ENCODE results near the gene KRTAP10-11.

Gene KRTAP10-11

GRCh38 chr21:44616591-44616926, 29.7 kb upstream of the KRTAP10-11 start:
- no peak overlapping the region for H2BK120ac ChIP-seq (ENCODE audit: insufficient read depth, low read length, poor library complexity)
- H3K4me2 ChIP-seq (ENCODE audit: low read length): no peak overlapping the region
- no peak overlapping the region for H3K9ac ChIP-seq (ENCODE audit: low read length)
- H3K27me3 ChIP-seq (ENCODE audit: insufficient read depth, low read length): no peaks in the 10 kb centered on the region
- no peak overlapping the region for H3K4ac ChIP-seq (ENCODE audit: low read depth, low read length)
- no peak overlapping the region for H2BK5ac ChIP-seq (ENCODE audit: low read depth, low read length, poor library complexity)
- no peak overlapping the region for H4K12ac ChIP-seq (ENCODE audit: low read depth, low read length)
- no peak overlapping the region for H3K4me3 ChIP-seq (ENCODE audit: low read depth, low read length)
- H2AK5ac ChIP-seq (ENCODE audit: low read length): no peak overlapping the region
- H3K27ac ChIP-seq (ENCODE audit: low read depth, low read length): no peak overlapping the region
- no peak overlapping the region for H2BK12ac ChIP-seq (ENCODE audit: low read length)
- no peaks in the 10 kb centered on the region for H3K79me2 ChIP-seq (ENCODE audit: control insufficient read depth, insufficient read depth, low read length, poor library complexity)
- H4K8ac ChIP-seq (ENCODE audit: low read depth, low read length): no peak overlapping the region
- no peak overlapping the region for H3K18ac ChIP-seq (ENCODE audit: low read length)
- DNase-seq: no peak
- no peak overlapping the region for H3K14ac ChIP-seq (ENCODE audit: low read length)
- no peak overlapping the region for H3K23ac ChIP-seq (ENCODE audit: low read length)
- H4K91ac ChIP-seq (ENCODE audit: low read depth, low read length): no peak overlapping the region
- no CpG with 5 or more reads among the region's 16 CpGs for WGBS (ENCODE audit: extremely low coverage, insufficient coverage, insufficient read length)
- no peak overlapping the region for H2AFZ ChIP-seq (ENCODE audit: insufficient read depth, low read length, poor library complexity)
- no peaks in the 10 kb centered on the region for H3K4me1 ChIP-seq (ENCODE audit: control insufficient read depth in 1 of 2, insufficient read depth in 2 of 2, low read length in 2 of 2)
- H3K36me3 ChIP-seq (ENCODE audit: control insufficient read depth in 1 of 2, insufficient read depth in 2 of 2, low read length in 2 of 2): no peaks in the 10 kb centered on the region
- peaks cover 26% of the 10 kb centered on the region for H3K9me3 ChIP-seq (ENCODE audit: insufficient read depth, low read depth, low read length)
- no peaks in the 10 kb centered on the region for H3K79me1 ChIP-seq (ENCODE audit: low read length)

GRCh38 chr21:44617071-44617501, 29.1 kb upstream of the KRTAP10-11 start:
- Histone ChIP-seq H2AFZ (ENCODE audit: insufficient read depth, low read length, poor library complexity) (no peak overlapping the region), H3K36me3 (ENCODE audit: control insufficient read depth in 1 of 2, insufficient read depth in 2 of 2, low read length in 2 of 2) (no peaks in the 10 kb centered on the region), H2AK5ac (ENCODE audit: low read length) (no peak overlapping the region)

GRCh38 chr21:44618504-44618903, 27.7 kb upstream of the KRTAP10-11 start:
- H3K79me1 ChIP-seq (ENCODE audit: low read length): no peaks in the 10 kb centered on the region
- H3K18ac ChIP-seq (ENCODE audit: low read length): no peak overlapping the region

More at GRCh38 chr21:44617071-44617501, 29.1 kb upstream of the KRTAP10-11 start:
- H3K27ac ChIP-seq (ENCODE audit: low read depth, low read length): no peak overlapping the region
- no peak overlapping the region for H4K91ac ChIP-seq (ENCODE audit: low read depth, low read length)
- no peak overlapping the region for H4K8ac ChIP-seq (ENCODE audit: low read depth, low read length)
- no peak overlapping the region for H3K18ac ChIP-seq (ENCODE audit: low read length)
- no peak overlapping the region for H3K9ac ChIP-seq (ENCODE audit: low read length)
- no peak overlapping the region for H3K4me2 ChIP-seq (ENCODE audit: low read length)
- H3K79me2 ChIP-seq (ENCODE audit: control insufficient read depth, insufficient read depth, low read length, poor library complexity): no peaks in the 10 kb centered on the region
- H2BK12ac ChIP-seq (ENCODE audit: low read length): no peak overlapping the region
- no peaks in the 10 kb centered on the region for H3K27me3 ChIP-seq (ENCODE audit: insufficient read depth, low read length)
- H3K9me3 ChIP-seq (ENCODE audit: insufficient read depth, low read depth, low read length): peaks cover 20% of the 10 kb centered on the region
- no peaks in the 10 kb centered on the region for H3K4me1 ChIP-seq (ENCODE audit: control insufficient read depth in 1 of 2, insufficient read depth in 2 of 2, low read length in 2 of 2)
- H3K79me1 ChIP-seq (ENCODE audit: low read length): no peaks in the 10 kb centered on the region
- no CpG with 5 or more reads among the region's 8 CpGs for WGBS (ENCODE audit: extremely low coverage, insufficient coverage, insufficient read length)
- no peak overlapping the region for H3K4me3 ChIP-seq (ENCODE audit: low read depth, low read length)
- no peak for DNase-seq
- H3K4ac ChIP-seq (ENCODE audit: low read depth, low read length): no peak overlapping the region
- H3K14ac ChIP-seq (ENCODE audit: low read length): no peak overlapping the region
- no peak overlapping the region for H2BK120ac ChIP-seq (ENCODE audit: insufficient read depth, low read length, poor library complexity)
- H3K23ac ChIP-seq (ENCODE audit: low read length): no peak overlapping the region
- no peak overlapping the region for H4K12ac ChIP-seq (ENCODE audit: low read depth, low read length)
- no peak overlapping the region for H2BK5ac ChIP-seq (ENCODE audit: low read depth, low read length, poor library complexity)

GRCh38 chr21:44618909-44619308, 27.3 kb upstream of the KRTAP10-11 start:
- H4K8ac ChIP-seq (ENCODE audit: low read depth, low read length): no peak overlapping the region
- no peak overlapping the region for H3K4me2 ChIP-seq (ENCODE audit: low read length)
- H3K36me3 ChIP-seq (ENCODE audit: control insufficient read depth in 1 of 2, insufficient read depth in 2 of 2, low read length in 2 of 2): no peaks in the 10 kb centered on the region
- no peaks in the 10 kb centered on the region for H3K79me2 ChIP-seq (ENCODE audit: control insufficient read depth, insufficient read depth, low read length, poor library complexity)
- H3K27me3 ChIP-seq (ENCODE audit: insufficient read depth, low read length): no peaks in the 10 kb centered on the region
- H3K4ac ChIP-seq (ENCODE audit: low read depth, low read length): no peak overlapping the region
- no peak overlapping the region for H2AK5ac ChIP-seq (ENCODE audit: low read length)
- no peak overlapping the region for H3K27ac ChIP-seq (ENCODE audit: low read depth, low read length)
- no peak overlapping the region for H3K9ac ChIP-seq (ENCODE audit: low read length)
- H3K18ac ChIP-seq (ENCODE audit: low read length): no peak overlapping the region
- no CpG with 5 or more reads among the region's 3 CpGs for WGBS (ENCODE audit: extremely low coverage, insufficient coverage, insufficient read length)
- no peak for DNase-seq
- H4K91ac ChIP-seq (ENCODE audit: low read depth, low read length): no peak overlapping the region
- H3K23ac ChIP-seq (ENCODE audit: low read length): no peak overlapping the region
- H3K4me3 ChIP-seq (ENCODE audit: low read depth, low read length): no peak overlapping the region
- no peak overlapping the region for H3K14ac ChIP-seq (ENCODE audit: low read length)
- no peaks in the 10 kb centered on the region for H3K4me1 ChIP-seq (ENCODE audit: control insufficient read depth in 1 of 2, insufficient read depth in 2 of 2, low read length in 2 of 2)
- H4K12ac ChIP-seq (ENCODE audit: low read depth, low read length): no peak overlapping the region
- H2AFZ ChIP-seq (ENCODE audit: insufficient read depth, low read length, poor library complexity): no peak overlapping the region
- no peaks in the 10 kb centered on the region for H3K79me1 ChIP-seq (ENCODE audit: low read length)
- no peak overlapping the region for H2BK120ac ChIP-seq (ENCODE audit: insufficient read depth, low read length, poor library complexity)
- H2BK12ac ChIP-seq (ENCODE audit: low read length): no peak overlapping the region
- peaks cover 17% of the 10 kb centered on the region for H3K9me3 ChIP-seq (ENCODE audit: insufficient read depth, low read depth, low read length)
- no peak overlapping the region for H2BK5ac ChIP-seq (ENCODE audit: low read depth, low read length, poor library complexity)

More at GRCh38 chr21:44618504-44618903, 27.7 kb upstream of the KRTAP10-11 start:
- H3K4ac ChIP-seq (ENCODE audit: low read depth, low read length): no peak overlapping the region
- H3K79me2 ChIP-seq (ENCODE audit: control insufficient read depth, insufficient read depth, low read length, poor library complexity): no peaks in the 10 kb centered on the region
- H3K14ac ChIP-seq (ENCODE audit: low read length): no peak overlapping the region
- H3K4me3 ChIP-seq (ENCODE audit: low read depth, low read length): no peak overlapping the region
- H4K8ac ChIP-seq (ENCODE audit: low read depth, low read length): no peak overlapping the region
- no peak overlapping the region for H3K23ac ChIP-seq (ENCODE audit: low read length)
- DNase-seq: no peak
- no peak overlapping the region for H4K12ac ChIP-seq (ENCODE audit: low read depth, low read length)
- no peak overlapping the region for H2AFZ ChIP-seq (ENCODE audit: insufficient read depth, low read length, poor library complexity)
- H2BK12ac ChIP-seq (ENCODE audit: low read length): no peak overlapping the region
- no peak overlapping the region for H3K9ac ChIP-seq (ENCODE audit: low read length)
- WGBS (ENCODE audit: extremely low coverage, insufficient coverage, insufficient read length): no CpG with 5 or more reads among the region's 4 CpGs
- H3K27me3 ChIP-seq (ENCODE audit: insufficient read depth, low read length): no peaks in the 10 kb centered on the region
- no peak overlapping the region for H4K91ac ChIP-seq (ENCODE audit: low read depth, low read length)
- no peak overlapping the region for H3K4me2 ChIP-seq (ENCODE audit: low read length)
- H3K4me1 ChIP-seq (ENCODE audit: control insufficient read depth in 1 of 2, insufficient read depth in 2 of 2, low read length in 2 of 2): no peaks in the 10 kb centered on the region
- no peaks in the 10 kb centered on the region for H3K36me3 ChIP-seq (ENCODE audit: control insufficient read depth in 1 of 2, insufficient read depth in 2 of 2, low read length in 2 of 2)
- peaks cover 17% of the 10 kb centered on the region for H3K9me3 ChIP-seq (ENCODE audit: insufficient read depth, low read depth, low read length)
- no peak overlapping the region for H3K27ac ChIP-seq (ENCODE audit: low read depth, low read length)
- H2AK5ac ChIP-seq (ENCODE audit: low read length): no peak overlapping the region
- H2BK120ac ChIP-seq (ENCODE audit: insufficient read depth, low read length, poor library complexity): no peak overlapping the region
- H2BK5ac ChIP-seq (ENCODE audit: low read depth, low read length, poor library complexity): no peak overlapping the region

Data from trophoblast cell (in vitro differentiated cells and primary cell).